T-cell (primary cell): ENCODE measurements around the gene DDX39B. TPM values are rescaled to one million over a fixed set of nuclear protein-coding genes. Genes with fewer than 3 reads are reported as not detected.

Experiments
- ATAC-seq, 4 experiments: fragments of 200-7000 bp in 3 of 4; fragments of 150-1000 bp in 1 of 4; cut with Tn5 transposase; replicated peaks in 1 of 4; 1 replicate in 3 of 4; 2 replicates in 1 of 4; pipeline ENCODE4 v1.10.0; 2021; ENCODE audit warnings: moderate library complexity in 3 of 4, mild to moderate bottlenecking in 2 of 4, moderate number of reproducible peaks in 1 of 4
- CTCF ChIA-PET, 2 donors: fragments of 300-600 bp; sonication (Branson Sonifier 250); formaldehyde crosslinking; loops; one replicate each; lab custom pipeline; 2022; ENCODE audit warnings: antibody characterized with exemption in 2 of 2; lab: Charles Lee
- POLR2A ChIA-PET, 2 donors: fragments of 300-600 bp; sonication (Branson Sonifier 250); formaldehyde crosslinking; loops; one replicate each; lab custom pipeline; 2022; ENCODE audit warnings: antibody characterized with exemption in 2 of 2; lab: Charles Lee
- DNase-seq, 35 experiments: peaks; one replicate each; pipeline versions ENCODE4 v3.0.0 to v3.0.0-alpha.2; 2013 to 2023
- H3K27ac ChIP-seq: one replicate; pipeline ENCODE4 v1.5.1; 2013; ENCODE audit warnings: low read length
- H3K27me3 ChIP-seq, 2 experiments: replicated peaks in 1 of 2; 1 replicate in 1 of 2; 2 replicates in 1 of 2; pipeline versions ENCODE4 v1.6.1 to v1.7.0; 2013; ENCODE audit warnings: low read length in 1 of 2, mixed read lengths in 1 of 2; ENCODE audit not compliant: control insufficient read depth in 2 of 2, insufficient read depth in 2 of 2; ENCODE audit errors: extremely low read depth in 1 of 2
- H3K36me3 ChIP-seq, 2 donors: 1 replicate in 1 of 2; 2 replicates in 1 of 2; pipeline versions ENCODE4 v1.6.1 to v1.7.0; 2013; ENCODE audit warnings: low read length in 1 of 2; ENCODE audit not compliant: control insufficient read depth in 2 of 2, insufficient read depth in 1 of 2; ENCODE audit errors: extremely low read depth in 1 of 2
- H3K4me1 ChIP-seq, 2 experiments: 1 replicate in 1 of 2; 2 replicates in 1 of 2; pipeline versions ENCODE4 v1.6.1 to v1.7.0; 2013; ENCODE audit warnings: low read length in 2 of 2, mixed read lengths in 1 of 2; ENCODE audit not compliant: insufficient read depth in 2 of 2, control insufficient read depth in 1 of 2; ENCODE audit errors: extremely low read depth in 1 of 2
- H3K4me3 ChIP-seq, 2 donors: 1 replicate in 1 of 2; 2 replicates in 1 of 2; pipeline versions ENCODE4 v1.5.1 to v1.7.0; 2013; ENCODE audit warnings: mild to moderate bottlenecking in 2 of 2, low read length in 1 of 2, moderate library complexity in 1 of 2; ENCODE audit not compliant: control insufficient read depth in 1 of 2; ENCODE audit errors: extremely low read depth in 1 of 2
- H3K9me3 ChIP-seq: 2 replicates; pipeline ENCODE4 v1.7.0; 2013
- H3K27ac Mint-ChIP-seq, 2 donors: one replicate each; pipeline ENCODE4 v1.8.0; 2020 to 2021; ENCODE audit warnings: mild to moderate bottlenecking in 2 of 2, mixed read lengths in 2 of 2
- H3K27me3 Mint-ChIP-seq, 2 donors: one replicate each; pipeline ENCODE4 v1.8.0; 2021 to 2022; ENCODE audit warnings: mixed read lengths in 2 of 2
- H3K36me3 Mint-ChIP-seq: one replicate; pipeline ENCODE4 v1.8.0; 2021; ENCODE audit warnings: mixed read lengths
- H3K4me1 Mint-ChIP-seq, 3 donors: one replicate each; pipeline ENCODE4 v1.8.0; 2020 to 2022; ENCODE audit warnings: mixed read lengths in 3 of 3, mild to moderate bottlenecking in 1 of 3
- H3K4me3 Mint-ChIP-seq, 3 donors: one replicate each; pipeline ENCODE4 v1.8.0; 2020 to 2022; ENCODE audit warnings: mild to moderate bottlenecking in 3 of 3, mixed read lengths in 3 of 3, moderate library complexity in 3 of 3
- H3K9me3 Mint-ChIP-seq, 3 donors: one replicate each; pipeline ENCODE4 v1.8.0; 2020 to 2022; ENCODE audit warnings: mixed read lengths in 3 of 3
- WGBS: methylation state at CpG from one replicate; pipeline ENCODE4 v1.1.5; 2013; ENCODE audit warnings: missing lambda C conversion rate; ENCODE audit not compliant: insufficient coverage; 5-methylcytosine and 5-hydroxymethylcytosine counted together
- total RNA-seq, 35 experiments: library from RNA in 6 of 35; stranded (reverse) in 6 of 35; fragments of 120-200 nt in 1 of 35; gene quantifications; one replicate each; pipeline versions ENCODE4 v1.2.1 to v1.2.4 and lab custom pipeline; 2013 to 2026

DDX39B gene
- total RNA-seq, 5 donors from 2014 or later (not counting 1 experiment from before 2014, with no cell fraction given), result 507 to 669 (median 631) TPM

- H3K27ac Mint-ChIP-seq, result no peak overlapping the region
- Histone ChIP-seq H3K4me3 (no peak overlapping the region), H3K4me1 (no peaks in the 10 kb centered on the region), H3K9me3 (no peaks in the 10 kb centered on the region), H3K27me3 (no peaks in the 10 kb centered on the region), H3K36me3 (no peaks in the 10 kb centered on the region), H3K27ac (no peak overlapping the region)
- H3K4me3 Mint-ChIP-seq, result no peak overlapping the region
- ChIA-PET CTCF (interaction anchor here in 1 of 2 donors (0.8 to 1.0 kb wide), 2 partner anchors 12 to 658 kb away, joined by 3 read pairs; no protein-coding TSS in a partner anchor), POLR2A (interaction anchor here in 1 of 2 donors (0.6 to 0.7 kb wide), 2 partner anchors 14 to 202 kb away, joined by 3 to 8 read pairs; no protein-coding TSS in a partner anchor)
- DNase-seq (no peak), ATAC-seq (no peak)
- peaks cover 0 to under 1% (median 0%) of the 10 kb centered on the region in 3 donors for H3K4me1 Mint-ChIP-seq
- 100% methylated on average over 1 of the region's 2 CpGs for WGBS
- H3K27me3 Mint-ChIP-seq, result no peaks in the 10 kb centered on the region
- H3K9me3 Mint-ChIP-seq, result no peaks in the 10 kb centered on the region
- H3K36me3 Mint-ChIP-seq, result no peaks in the 10 kb centered on the region
Observed at GRCh38 chr6:31483392-31483791, 58.4 kb downstream of the DDX39B start.

GRCh38 chr6:31480574-31480973, 61.2 kb downstream of the DDX39B start:
- CTCF ChIA-PET, result interaction anchor here (0.6 kb wide), 3 partner anchors 21 to 1775 kb away, joined by 3 to 6 read pairs (median 3); no protein-coding TSS in a partner anchor
- DNase-seq (no peak), ATAC-seq (no peak)
- Mint-ChIP-seq H3K36me3 (no peaks in the 10 kb centered on the region), H3K27ac (no peak overlapping the region), H3K4me1 (peaks cover 4 to 15% (median 12%) of the 10 kb centered on the region in 3 donors), H3K9me3 (no peaks in the 10 kb centered on the region), H3K4me3 (no peak overlapping the region), H3K27me3 (no peaks in the 10 kb centered on the region)
- 72% methylated on average over 6 of the region's 11 CpGs for WGBS
- peaks cover 0 to 3% of the 10 kb centered on the region in 2 experiments for H3K4me1 ChIP-seq
- H3K36me3 ChIP-seq, result no peaks in the 10 kb centered on the region
- H3K27ac ChIP-seq, result no peak overlapping the region
- H3K27me3 ChIP-seq, result no peaks in the 10 kb centered on the region
- H3K9me3 ChIP-seq, result no peaks in the 10 kb centered on the region
- POLR2A ChIA-PET, result interaction anchor here in 1 of 2 donors (0.6 kb wide), 1 partner anchor 121 kb away, joined by 8 read pairs; no protein-coding TSS in a partner anchor
- no peak overlapping the region for H3K4me3 ChIP-seq

Other genes starting within 250 kb of the DDX39B start
- gene HLA-B, start 184.8 kb downstream of the DDX39B start, total RNA-seq, result 1,000 to 10,000 TPM; 6,093 to 7,629 (median 6,896) TPM
- 10 to 100 TPM in 4 of 5 donors, 1 to 10 TPM in 1; 5.5 to 24.0 (median 14.9) TPM for gene MICA, start 138.4 kb downstream of the DDX39B start, total RNA-seq
- 10 to 100 TPM; 15.7 to 21.7 (median 16.1) TPM for gene MICB, start 43.9 kb downstream of the DDX39B start, total RNA-seq
- not detected for gene MCCD1, start 13.0 kb downstream of the DDX39B start, total RNA-seq
- 1 to 10 TPM; 3.1 to 5.7 (median 4.1) TPM for gene ATP6V1G2, start 4.6 kb upstream of the DDX39B start, total RNA-seq
- 10 to 100 TPM in 3 of 5 donors, 1 to 10 TPM in 2; 6.9 to 17.1 (median 11.6) TPM for gene NFKBIL1, start 5.6 kb upstream of the DDX39B start, total RNA-seq
- gene LTA, start 30.3 kb upstream of the DDX39B start, total RNA-seq, result 10 to 100 TPM; 12.5 to 23.9 (median 17.9) TPM
- gene TNF, start 33.6 kb upstream of the DDX39B start, total RNA-seq, result 10 to 100 TPM; 13.8 to 28.0 (median 25.0) TPM
- gene LTB, start 40.4 kb upstream of the DDX39B start, total RNA-seq, result 100 to 1,000 TPM; 398 to 926 (median 813) TPM
- 10 to 100 TPM; 13.4 to 28.0 (median 20.4) TPM for gene LST1, start 44.3 kb upstream of the DDX39B start, total RNA-seq
- gene NCR3, start 51.0 kb upstream of the DDX39B start, total RNA-seq, result 10 to 100 TPM; 13.6 to 38.0 (median 16.0) TPM
- gene AIF1, start 73.2 kb upstream of the DDX39B start, total RNA-seq, result 10 to 100 TPM in 4 of 5 donors, 1 to 10 TPM in 1; 7.6 to 54.3 (median 18.1) TPM
- 100 to 1,000 TPM; 222 to 246 (median 230) TPM for gene PRRC2A, start 78.7 kb upstream of the DDX39B start, total RNA-seq
- 100 to 1,000 TPM; 257 to 317 (median 301) TPM for gene BAG6, start 110.7 kb upstream of the DDX39B start, total RNA-seq
- 1 to 10 TPM; 1.4 to 3.6 (median 3.2) TPM for gene APOM, start 113.9 kb upstream of the DDX39B start, total RNA-seq
- 10 to 100 TPM; 16.3 to 36.2 (median 33.4) TPM for gene C6orf47, start 118.8 kb upstream of the DDX39B start, total RNA-seq
- 10 to 100 TPM; 13.0 to 27.6 (median 23.3) TPM for gene GPANK1, start 123.0 kb upstream of the DDX39B start, total RNA-seq
- gene CSNK2B, start 124.1 kb upstream of the DDX39B start, total RNA-seq, result 100 to 1,000 TPM in 4 of 5 donors, 10 to 100 TPM in 1; 98.4 to 129 (median 126) TPM
- 10 to 100 TPM; 29.7 to 50.5 (median 40.9) TPM for gene LY6G5B, start 128.0 kb upstream of the DDX39B start, total RNA-seq
- gene LY6G5C, start 139.1 kb upstream of the DDX39B start, total RNA-seq, result 1 to 10 TPM in 4 of 5 donors, under 1 TPM in 1; 0.75 to 8.8 (median 5.8) TPM
- gene ABHD16A, start 161.3 kb upstream of the DDX39B start, total RNA-seq, result 10 to 100 TPM; 58.2 to 74.4 (median 61.2) TPM
- gene LY6G6F, start 164.9 kb upstream of the DDX39B start, total RNA-seq, result not detected
- gene LY6G6D, start 173.3 kb upstream of the DDX39B start, total RNA-seq, result not detected
- gene LY6G6C, start 179.7 kb upstream of the DDX39B start, total RNA-seq, result not detected
- gene MPIG6B, start 181.4 kb upstream of the DDX39B start, total RNA-seq, result 1 to 10 TPM in 1 of 5 donors, under 1 TPM in 4; 0.26 to 2.6 (median 0.30) TPM
- gene DDAH2, start 187.3 kb upstream of the DDX39B start, total RNA-seq, result 10 to 100 TPM in 4 of 5 donors, 1 to 10 TPM in 1; 9.0 to 13.2 (median 11.5) TPM
- gene CLIC1, start 194.5 kb upstream of the DDX39B start, total RNA-seq, result 100 to 1,000 TPM in 4 of 5 donors, 10 to 100 TPM in 1; 89.5 to 146 (median 112) TPM
- 10 to 100 TPM; 13.7 to 22.4 (median 14.4) TPM for gene MSH5, start 198.0 kb upstream of the DDX39B start, total RNA-seq
- 10 to 100 TPM in 1 of 5 donors, 1 to 10 TPM in 4; 3.1 to 10.7 (median 4.1) TPM for gene SAPCD1, start 220.7 kb upstream of the DDX39B start, total RNA-seq
- gene VWA7, start 235.3 kb upstream of the DDX39B start, total RNA-seq, result 1 to 10 TPM; 1.4 to 8.0 (median 2.1) TPM